NCI-H226 (cell line): ENCODE measurements around the gene ERCC4.

Experiments
- DNase-seq: peaks from one replicate; pipeline ENCODE4 v3.0.0-alpha.2; 2015

Gene ERCC4

DNA sequence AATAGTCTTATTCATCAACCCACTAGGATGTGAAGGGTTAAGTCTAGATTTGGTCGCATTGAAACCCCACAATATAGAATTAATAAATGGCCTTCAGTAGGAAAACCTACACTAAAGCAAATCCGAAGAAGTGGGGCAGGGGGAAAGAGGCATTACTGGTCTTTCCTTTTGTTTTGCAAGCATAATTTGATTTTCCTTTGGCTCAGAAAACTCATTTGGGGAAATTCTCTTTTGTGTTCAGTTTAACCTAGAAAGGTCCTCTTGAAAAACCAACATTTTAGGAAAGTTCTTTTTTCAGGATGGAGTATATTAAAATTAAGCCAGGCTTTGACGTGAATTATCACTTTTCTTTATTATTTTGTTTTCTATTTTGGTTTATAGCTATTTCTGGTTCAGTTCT, 31.7 kb downstream of the ERCC4 start:
- no peak for DNase-seq

DNA sequence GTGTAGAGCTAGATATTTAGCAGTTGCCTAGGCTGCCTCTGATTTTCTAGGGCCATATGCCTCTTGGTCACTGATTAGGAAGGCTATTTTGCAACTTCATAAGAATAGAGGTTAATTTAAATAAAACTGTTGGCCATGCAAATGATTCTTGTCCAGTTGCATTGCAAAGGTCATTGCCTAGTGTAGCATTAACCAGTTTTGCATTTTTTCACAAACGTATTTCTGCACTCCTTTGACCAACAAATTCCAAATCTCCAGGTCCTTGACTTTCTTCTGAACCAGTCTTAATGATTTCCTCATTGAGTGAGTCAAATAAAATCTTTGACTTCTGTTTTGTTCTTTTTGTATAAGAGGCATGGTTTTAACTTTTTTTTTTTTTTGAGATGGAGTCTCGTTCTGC, 33.5 kb downstream of the ERCC4 start:
- no peak for DNase-seq

DNA sequence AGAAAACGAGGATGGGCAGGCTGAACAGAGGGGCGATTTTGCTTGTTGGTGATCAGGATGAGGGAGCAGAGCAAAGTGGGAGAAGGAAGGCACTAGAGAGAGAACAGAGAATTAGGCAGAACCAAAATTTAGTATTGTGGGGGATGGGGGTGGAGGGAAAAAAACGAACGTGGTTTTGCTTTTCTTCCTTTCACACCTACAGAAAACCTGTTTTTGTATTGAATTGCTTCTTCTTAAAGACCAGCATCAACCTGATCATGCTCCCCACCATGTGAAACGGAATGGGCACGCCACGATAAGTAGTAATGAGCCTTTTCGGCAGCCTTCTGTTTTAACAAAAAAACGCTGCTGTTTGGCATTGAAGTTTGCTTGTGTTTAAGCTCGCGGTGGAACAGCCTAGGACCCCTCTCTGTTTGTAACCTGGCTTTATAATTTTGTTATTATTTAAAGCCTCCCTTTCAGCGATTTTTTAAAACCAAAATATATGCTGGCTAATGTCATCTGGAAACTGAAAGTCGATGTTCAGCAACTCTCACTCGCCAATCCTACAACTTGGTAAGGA, 36.8 kb downstream of the ERCC4 start:
- DNase-seq: no peak

DNA sequence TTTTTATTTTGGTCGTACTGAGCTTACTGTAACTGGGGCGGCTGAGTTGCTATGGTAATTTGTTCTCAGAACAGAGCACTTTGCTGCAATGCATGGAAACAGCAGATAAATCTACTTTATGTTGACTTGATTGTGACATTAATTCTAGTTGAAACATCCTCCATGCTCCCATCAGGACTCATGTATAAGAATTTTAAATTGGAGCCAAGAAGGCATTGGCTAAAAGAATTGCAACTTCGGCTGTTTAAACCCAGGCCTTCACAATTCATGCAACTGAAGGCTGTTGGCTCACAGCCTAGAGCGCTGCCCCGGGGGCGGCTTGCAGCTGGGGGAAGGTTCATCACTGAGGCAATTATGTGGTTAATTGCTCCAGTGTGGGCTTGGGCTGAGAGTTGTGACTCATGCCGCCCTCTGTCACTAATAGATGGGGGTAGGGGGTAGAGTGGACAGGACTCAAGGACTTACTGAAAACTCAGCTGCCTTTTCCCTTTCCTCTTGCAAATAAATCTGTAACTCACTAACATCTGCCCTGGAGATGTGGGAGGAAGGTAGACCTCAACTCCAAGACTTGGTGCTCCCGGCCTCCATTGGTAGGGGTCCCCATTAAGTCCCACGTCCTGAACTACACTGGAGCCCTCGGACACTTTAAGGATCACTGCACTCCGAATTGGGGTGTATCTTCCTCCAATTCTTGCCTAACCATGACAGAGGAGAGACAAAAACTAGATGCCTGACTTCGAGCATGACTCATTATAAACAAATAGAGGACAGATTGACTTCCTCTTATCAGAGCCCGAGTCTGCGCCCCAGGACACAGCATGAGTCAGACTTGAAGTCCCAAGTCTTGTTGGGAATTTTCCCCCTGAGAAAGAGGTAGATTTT, 37.5 kb downstream of the ERCC4 start:
- peak; percentile 85 for DNase-seq

DNA sequence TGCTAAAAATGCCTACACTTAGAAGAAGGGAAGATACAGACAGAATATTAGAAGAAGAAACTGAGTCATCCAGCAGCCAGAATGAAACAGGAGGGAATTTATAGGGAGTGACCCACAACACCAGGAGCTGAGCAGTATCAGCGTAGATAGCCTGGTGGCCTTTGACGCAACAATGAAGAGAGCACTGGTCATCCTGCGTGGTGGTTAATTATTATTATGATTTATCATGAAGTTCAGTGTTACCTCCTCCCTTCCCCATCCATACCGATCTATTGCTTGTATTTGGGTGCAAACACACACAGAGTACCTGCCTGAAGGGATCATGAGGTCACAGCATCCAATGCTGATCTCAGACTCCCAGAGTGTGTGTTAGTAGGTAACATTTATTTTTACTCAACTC, 38.5 kb downstream of the ERCC4 start:
- peak; percentile 16 for DNase-seq

DNA sequence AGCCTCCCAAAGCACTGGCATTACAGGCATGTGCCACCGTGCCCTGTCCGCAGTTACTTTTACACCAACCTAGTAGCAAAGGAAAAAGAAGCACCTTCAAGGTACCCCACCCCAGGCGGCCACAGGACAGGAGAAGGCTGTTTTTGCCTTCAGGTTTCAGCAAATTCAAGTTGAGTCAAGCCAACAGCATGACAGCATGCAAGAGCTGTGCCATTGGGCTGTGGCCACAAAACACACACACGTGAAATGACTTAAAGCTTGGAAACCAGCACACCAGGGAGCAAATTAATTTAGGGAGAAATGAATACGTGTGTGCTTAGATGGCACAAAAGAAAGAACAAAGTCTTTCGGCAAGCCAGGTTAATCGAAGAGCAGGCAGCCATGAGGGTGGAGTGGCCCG, 39.7 kb downstream of the ERCC4 start:
- DNase-seq: no peak

DNA sequence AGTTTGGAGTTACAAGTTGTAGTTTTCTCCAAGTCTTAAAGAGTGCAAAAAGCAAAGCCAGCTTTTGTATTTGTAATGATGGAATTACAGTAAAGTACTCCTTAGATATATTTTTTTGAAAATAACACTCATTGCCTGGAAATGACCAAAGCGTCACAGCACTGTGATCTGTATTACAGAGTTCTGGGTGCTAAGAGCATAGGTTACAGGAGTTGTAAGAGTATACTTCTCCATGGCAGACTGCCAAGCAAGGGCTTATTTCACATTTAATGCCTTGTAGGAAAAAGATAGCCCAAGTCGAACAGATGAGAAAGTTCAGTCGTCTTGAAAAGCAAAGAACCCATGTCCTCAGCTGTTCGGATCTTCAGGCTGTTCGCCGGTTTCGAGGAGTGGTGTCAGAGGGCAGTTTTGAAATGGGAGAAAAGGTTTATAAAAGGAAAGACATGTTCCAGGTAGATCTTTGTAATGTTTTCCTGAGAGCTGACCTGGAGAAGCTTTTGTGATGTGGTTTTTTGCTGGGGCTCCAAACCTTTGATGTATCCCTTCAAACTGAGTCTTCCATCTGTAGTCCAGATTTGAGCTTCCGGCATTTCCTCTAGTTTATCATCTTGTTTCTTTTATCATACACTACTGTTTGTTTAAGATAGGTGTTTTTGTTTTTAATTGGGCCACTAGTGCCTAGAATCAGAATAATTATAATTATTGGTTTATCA, 41.3 kb downstream of the ERCC4 start:
- no peak for DNase-seq

DNA sequence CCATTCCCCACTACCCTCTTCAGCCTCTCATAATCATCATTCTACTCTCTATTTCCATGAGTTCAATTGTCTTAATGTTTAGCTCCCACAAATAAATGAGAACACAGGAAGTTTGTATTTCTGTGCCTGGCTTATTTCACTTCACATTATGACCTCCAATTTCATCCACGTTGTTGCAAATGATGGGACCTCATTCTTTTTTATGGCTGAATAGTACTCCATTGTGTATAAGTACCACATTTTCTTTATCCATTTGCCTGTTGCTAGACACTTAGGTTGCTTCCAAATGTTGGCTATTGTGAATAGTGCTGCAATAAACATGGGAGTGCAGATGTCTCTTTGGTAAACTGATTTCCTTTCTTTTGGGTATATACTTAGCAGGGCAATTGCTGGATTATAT, 42.3 kb downstream of the ERCC4 start:
- DNase-seq: no peak

DNA sequence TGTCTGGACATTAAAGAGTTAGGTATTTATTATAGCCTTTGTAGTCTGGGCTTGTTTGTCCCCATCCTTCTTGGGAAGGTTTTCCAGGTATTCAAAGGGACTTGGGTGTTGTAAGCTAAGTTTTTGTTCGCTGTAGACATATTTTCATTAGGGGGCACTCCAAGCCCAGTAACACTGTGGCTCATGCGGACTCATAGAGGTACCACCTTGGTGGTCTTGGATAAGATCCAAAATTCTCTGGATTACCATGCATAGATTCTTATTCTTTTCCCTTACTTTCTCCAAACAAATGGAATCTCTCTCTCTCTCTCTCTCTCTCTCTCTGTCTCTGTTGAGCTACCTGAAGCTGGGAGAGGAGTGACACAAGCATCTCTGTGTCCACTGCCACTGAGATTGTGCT, 48.9 kb downstream of the ERCC4 start:
- DNase-seq: no peak

DNA sequence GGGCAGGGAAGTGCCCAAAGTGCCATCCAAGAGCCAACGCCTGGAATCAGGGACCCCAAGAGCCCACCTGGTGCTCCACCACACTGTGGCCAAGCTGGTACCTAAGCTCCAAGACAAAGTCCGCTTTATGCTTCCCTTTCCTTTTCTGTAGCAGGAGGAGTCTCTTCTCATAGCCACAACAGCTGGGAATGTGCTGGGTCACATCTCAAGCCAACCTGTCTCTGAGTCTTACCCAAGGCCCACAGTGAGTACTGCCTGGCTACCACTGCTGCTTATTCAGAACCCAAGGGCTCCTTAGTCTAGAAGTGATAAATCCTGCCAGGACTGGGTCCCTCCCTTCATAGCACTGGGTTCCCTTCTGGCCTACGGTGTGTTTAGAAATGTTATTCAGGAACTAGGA, 49.8 kb downstream of the ERCC4 start:
- no peak for DNase-seq

DNA sequence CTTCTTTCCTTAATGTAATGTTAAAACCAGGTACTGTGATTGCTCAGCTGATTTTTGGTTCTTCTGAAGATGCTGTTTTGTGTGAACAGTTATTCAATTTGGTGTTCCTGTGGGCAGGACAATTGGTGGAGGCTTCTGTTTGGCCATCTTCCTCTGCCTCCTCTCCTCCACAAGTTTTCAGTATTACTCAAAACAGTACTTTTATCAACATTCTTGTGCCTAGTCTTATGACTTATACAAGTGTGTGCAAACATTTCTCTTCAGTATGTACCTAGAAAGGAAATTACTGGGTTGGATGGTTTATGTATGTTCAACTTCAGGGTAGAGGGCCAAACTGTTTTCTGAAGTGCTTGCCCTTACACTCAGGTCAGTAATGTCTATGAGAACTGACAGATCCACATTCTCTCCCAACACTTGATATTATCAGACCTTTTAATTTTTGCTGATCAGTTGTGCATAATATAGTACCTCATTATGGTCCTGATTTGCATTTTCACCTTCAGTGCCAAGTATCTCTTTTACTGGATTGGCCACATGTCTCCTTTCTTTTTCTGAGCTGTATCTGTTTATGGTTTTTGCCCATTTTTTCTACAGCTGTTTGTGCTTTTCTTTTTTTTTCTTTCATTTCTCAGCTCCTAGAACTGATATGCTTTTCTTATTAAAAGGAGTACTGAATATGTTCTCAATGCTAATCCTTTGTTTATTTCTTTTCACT, 50.9 kb downstream of the ERCC4 start:
- DNase-seq: no peak

DNA sequence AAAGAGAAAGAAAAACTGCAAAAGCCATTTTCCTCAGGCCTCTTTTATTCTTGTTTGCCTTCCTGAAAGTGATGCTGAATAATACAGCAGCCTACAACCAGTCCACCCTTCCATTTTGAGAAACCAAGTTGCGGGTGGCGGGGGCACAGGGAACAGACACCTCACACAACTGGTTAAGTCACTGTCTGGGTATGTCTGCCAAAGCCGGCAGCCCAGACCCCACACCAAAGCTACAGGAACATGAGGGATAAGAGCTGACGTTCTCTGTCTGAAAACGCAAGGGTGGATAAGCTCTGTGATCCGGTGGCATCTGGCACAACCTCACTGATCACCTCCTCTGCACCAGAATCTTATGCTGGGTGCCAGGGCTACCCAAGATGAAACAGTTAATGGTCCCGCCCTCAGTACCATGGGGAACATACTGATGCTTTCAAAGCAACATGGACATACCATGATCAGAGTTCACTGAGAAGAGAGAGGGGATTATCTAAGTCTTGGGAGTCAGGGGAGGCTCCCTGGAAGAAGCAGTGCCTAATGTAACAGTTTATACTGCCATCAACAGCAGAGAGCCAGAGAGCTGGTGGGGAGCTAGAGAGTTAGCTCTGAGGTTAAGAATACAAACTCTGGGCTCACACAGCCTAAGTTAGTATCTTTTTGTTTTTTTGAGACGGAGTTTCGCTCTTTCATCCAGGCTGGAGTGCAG, 53.5 kb downstream of the ERCC4 start:
- DNase-seq: no peak

DNA sequence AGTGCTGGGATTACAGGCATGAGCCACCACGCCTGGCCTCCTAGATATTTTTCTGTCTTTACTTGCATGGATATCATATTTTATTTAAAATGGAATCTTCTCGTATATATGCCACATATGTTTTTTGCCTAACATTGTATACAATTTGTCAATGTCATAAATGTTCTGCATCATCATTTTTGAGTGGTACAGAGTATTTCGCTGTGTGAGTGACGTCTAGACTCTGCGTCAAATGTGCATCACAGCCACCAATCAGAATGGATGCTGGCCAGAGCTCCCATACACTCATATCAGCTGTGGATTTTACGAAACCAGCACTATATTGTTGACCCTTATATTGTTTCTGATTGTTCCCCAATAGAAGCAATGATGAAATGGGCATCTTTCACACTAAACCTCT, 57.2 kb downstream of the ERCC4 start:
- no peak for DNase-seq

DNA sequence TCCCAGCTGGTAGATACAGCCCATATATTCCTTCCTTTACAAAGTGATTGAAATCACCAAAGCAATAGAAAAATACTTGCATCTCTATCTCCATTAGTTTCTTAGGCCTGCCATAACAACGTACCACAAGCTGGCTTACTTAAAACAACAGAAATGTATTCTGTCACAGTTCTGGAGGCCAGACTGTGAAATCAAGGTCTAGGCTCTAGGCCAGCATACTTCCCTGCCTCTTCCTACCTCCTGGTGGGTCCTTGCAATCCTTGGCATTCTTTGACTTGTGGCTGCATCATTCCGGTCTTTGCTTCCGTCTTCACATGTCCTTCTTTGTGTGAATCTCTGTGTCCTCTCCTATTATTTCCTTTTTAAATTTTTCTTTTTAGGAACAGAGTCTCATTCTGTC, 62.5 kb downstream of the ERCC4 start:
- DNase-seq: no peak

DNA sequence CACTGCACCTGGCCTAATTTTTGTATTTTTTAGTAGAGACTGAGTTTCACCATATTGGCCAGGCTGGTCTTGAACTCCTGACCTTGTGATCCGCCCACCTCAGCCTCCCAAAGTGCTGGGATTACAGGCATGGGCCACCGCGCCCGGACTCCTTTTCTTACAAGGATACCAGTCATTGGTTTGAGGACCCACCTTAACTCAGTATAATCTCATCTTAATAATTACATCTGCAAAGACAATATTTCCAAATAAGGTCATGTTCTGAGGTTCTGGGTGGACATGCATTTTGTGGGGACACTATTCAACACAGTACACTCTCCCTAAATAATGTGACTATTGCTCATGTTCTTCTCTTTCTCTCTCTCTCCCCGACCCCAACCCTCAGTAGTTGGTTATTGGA, 63.7 kb downstream of the ERCC4 start:
- no peak for DNase-seq

DNA sequence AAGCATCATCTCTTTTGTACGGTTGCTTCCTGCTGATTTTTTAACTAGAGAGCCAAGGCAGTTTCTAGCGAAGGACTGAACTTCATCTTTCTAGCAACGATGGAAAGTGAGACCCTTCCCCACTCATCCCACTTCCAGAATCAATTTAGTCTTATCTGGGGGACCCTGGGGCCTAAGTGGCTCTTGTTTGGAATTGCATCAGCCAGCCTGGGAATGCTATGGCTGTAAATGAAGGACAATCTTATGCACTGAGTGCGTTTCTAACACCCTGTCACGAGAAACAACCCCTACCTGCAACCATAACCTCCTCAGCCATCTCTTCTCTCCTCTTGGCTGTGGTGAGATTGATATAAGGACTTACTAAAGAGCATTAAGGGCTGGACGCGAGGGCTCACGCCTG, 64.8 kb downstream of the ERCC4 start:
- DNase-seq: no peak

DNA sequence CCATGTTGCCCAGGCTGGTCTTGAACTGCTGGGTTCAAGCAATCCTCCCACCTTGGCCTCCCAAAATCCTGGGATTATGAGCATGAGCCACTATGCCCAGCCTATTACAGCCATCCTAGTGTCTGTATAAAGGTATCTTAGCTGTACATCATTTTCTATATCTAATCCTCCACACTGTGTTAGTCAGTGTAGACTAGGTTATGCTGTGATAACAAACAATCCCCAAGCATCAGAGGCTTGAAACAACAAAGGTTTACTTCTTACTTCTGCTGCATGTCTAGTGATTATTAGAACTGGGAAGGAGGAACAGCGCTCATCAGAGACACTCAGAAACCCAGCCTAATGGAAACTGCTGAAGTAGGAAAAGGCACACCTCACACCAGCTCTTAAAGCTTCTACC, 68.1 kb downstream of the ERCC4 start:
- DNase-seq: no peak

DNA sequence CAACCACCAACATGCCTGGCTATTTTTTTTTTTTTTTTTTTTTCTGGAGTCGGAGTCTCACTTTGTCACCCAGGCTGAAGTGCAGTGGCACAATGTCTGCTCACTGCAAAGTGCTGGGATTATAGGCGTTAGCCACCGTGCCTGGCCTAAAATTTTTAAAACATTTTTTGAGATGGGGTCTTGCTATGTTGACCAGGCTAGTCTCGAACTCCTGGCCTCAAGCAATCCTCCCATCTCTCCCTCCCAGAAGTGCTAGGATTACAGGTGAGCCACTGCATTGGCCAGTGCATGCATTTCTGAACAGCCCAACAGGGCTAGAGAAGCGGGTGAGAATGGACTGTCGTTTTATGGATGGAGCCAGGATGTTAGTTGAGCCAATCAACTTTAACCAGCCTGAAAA, 72.4 kb downstream of the ERCC4 start:
- no peak for DNase-seq

DNA sequence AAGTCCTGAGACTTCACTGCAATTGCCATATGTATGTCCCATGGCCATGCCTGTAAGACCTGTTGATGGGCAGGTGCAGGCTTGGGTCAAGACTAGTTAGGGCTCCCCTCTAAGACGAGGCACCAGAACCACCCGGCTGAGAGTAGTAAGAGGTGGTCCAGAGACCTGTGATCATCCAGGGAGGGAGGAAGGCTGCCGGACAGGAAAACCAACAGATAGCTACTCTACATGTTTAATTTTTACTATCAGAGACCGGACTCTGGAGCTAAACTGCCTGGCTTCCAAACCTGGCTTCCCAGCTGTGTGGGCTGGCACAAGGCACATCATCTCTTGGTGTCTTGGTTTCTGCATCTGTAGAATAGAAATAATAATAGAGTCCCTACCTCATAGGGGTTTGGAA, 73.0 kb downstream of the ERCC4 start:
- no peak for DNase-seq

DNA sequence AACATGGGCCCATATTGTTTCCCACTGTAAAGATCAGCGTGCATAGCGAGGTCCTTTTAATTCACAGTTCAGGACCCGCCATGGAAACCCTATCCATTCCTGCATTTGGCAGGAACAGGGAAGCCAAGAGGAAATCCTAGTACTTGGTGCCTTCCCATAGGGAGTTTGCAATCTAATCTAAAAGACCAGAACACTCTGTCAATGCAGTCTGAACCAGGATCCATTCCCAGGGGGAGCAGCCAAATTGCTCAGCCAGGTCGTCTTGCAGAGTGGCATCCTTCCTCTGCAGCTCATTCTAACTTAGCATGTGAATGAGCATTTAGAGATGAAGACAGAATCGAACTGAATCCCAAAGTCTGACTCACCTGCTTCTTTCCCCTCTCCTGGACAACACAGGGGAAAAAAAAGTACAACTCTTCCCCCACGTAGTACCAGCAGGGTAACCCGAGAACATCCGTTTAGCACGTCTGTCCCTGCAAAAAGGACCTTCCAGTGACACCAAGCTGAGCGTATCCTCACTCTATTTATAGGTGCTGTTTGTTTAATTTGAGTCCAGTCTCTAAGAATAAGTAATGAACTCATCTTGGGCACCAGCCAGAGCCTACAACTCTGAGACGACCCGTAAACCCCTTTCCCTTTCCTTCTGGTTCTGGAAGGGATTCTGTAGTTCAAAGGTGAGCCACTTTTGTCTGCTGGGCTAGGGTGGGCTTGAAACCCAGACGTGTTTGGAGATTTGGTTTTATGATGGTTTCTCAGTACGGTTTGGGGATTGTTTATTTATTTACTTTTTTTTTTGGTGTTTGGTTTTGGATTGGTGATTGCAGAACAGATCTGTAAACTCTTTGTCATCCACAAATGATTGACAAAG, 74.5 kb downstream of the ERCC4 start:
- DNase-seq: no peak

DNA sequence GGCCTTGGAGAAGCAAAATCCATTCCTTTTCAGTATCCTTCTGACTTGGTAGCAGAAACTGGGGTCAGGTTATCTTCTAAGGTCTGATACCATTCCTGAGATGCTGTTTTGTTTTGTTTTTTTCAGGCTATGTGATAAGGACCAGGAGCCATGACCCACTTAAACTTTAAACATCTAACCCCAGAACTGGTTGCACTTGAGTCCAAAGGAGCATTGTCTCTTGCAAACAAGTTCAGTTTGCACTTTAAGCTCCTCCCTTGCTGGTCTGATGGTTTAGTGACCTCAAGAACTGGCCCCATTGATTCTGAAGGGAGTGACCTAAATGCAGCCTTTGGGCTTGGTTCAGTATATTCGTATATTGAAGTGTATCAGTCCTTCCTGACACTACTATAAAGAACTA, 75.2 kb downstream of the ERCC4 start:
- no peak for DNase-seq

DNA sequence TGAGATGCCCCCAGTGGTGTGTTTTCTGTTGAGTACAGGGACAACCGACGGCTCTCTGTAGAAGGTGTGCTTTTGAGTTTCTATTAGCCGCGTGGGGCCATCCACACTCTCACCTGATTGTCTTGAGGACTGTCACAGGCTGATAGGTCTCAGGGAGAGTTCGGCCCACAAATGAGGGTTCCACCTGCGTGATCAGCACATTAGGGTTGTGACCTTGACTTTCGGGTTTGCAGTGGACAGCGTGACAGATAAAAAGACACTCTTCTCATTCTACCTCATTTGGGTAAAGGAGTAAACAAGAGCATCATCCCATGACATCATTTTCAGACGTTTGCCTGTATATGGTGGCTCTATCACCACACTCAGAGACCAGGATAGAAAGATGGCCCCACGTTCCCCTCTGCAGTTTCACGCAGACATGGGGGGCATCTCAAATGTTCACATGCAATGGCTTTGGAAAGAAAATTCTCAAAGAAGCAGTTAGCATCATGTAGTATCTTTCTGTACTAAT, 76.9 kb downstream of the ERCC4 start:
- DNase-seq: no peak
